Sigmoid colon (tissue), 4 donors: ENCODE data around the gene IFT43.

ENCODE experiments used
- POLR2AphosphoS5 ChIP-seq, 4 donors: sonication (generic); formaldehyde crosslinking; IDR thresholded peaks; one replicate each; pipeline ENCODE4 v1.6.1; 2017; ENCODE audit warnings: antibody characterized with exemption in 4 of 4
- TF ChIP-seq, protein P1 (sequence below), 4 experiments: fragments of 450-650 bp in 3 of 4; fragments of 200-600 bp in 1 of 4; IDR thresholded peaks; one replicate each; pipeline ENCODE4 v1.5.1; 2016 to 2019; ENCODE audit warnings: antibody characterized with exemption in 4 of 4, mild to moderate bottlenecking in 3 of 4, moderate library complexity in 2 of 4

DNA sequence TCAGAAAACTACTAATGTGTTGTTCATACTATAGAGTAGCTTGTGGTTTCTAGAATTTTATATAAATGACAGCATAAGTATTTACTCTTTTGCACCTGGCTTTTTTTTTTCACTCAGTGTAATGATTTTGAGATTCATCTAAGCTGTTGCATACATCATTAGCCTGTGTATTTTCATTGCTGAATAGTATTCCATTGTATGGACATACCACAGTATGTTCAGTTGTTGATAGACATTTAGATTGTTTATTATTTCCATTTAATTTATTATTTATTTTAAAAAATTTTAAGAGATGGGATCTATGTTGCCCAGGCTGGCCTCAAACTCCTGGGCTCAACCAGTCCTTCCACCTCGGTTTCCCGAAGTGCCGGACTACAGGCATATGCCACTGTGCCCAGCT is 80.0 kb downstream of the IFT43 start:
- TF ChIP-seq, protein P1, sequence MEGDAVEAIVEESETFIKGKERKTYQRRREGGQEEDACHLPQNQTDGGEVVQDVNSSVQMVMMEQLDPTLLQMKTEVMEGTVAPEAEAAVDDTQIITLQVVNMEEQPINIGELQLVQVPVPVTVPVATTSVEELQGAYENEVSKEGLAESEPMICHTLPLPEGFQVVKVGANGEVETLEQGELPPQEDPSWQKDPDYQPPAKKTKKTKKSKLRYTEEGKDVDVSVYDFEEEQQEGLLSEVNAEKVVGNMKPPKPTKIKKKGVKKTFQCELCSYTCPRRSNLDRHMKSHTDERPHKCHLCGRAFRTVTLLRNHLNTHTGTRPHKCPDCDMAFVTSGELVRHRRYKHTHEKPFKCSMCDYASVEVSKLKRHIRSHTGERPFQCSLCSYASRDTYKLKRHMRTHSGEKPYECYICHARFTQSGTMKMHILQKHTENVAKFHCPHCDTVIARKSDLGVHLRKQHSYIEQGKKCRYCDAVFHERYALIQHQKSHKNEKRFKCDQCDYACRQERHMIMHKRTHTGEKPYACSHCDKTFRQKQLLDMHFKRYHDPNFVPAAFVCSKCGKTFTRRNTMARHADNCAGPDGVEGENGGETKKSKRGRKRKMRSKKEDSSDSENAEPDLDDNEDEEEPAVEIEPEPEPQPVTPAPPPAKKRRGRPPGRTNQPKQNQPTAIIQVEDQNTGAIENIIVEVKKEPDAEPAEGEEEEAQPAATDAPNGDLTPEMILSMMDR (IDR thresholded peaks at IDR 0.05): no peak
- TF ChIP-seq POLR2AphosphoS5 (IDR thresholded peaks at IDR 0.05): no peak
